Stimulated activated CD8-positive, alpha-beta memory T cell treated with anti-CD3 and anti-CD28 coated beads, Interleukin-7, amount 100 ng/mL, for 4 hours (primary cell): ENCODE data around the gene FAS.
"Not testable (repeated sequence)": the region's sequence is repeated elsewhere in the genome, so short reads cannot be mapped to it uniquely, and the experiment has no call there.

Experiments used
- DNase-seq, 2 donors: peaks; one replicate each; pipeline ENCODE4 v3.0.0-alpha.2; 2020; ENCODE audit warnings: low read depth in 2 of 2

Gene FAS

DNA sequence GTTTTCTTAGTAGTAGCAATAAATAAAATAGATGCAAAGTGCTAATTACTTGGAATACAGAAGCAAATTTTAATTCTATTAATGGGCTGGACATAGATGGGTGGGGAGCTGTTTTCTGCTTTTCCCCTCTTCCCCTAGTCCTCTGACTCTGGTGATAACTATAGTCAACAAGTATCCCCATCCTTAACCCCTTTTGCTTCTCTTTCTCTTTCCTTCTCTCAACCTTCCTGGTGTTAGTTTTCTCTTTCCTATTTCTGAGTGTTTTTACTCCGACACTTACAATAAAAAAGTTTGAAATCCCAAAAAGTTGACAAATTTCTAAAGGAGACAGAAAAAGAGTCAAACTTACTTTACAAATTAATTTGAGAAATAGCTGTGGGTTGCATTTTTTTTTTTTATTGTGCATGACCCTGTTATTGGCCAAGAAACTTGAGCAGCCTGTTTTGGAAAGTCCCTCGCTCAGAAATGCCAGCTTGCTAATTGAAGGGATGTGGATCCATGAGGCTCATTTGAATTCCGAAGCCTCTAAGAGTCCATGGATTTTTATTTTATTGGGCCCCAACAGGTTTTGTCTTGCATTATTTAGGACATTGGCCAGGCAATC lies 2.4 kb downstream of the FAS start:
- no peak for DNase-seq

GRCh38 chr10:88994019-88994418 lies 3.4 kb downstream of the FAS start:
- no peak for DNase-seq

- DNase-seq = no peak
Observed at GRCh38 chr10:88995156-88995876, 4.7 kb downstream of the FAS start.

DNA sequence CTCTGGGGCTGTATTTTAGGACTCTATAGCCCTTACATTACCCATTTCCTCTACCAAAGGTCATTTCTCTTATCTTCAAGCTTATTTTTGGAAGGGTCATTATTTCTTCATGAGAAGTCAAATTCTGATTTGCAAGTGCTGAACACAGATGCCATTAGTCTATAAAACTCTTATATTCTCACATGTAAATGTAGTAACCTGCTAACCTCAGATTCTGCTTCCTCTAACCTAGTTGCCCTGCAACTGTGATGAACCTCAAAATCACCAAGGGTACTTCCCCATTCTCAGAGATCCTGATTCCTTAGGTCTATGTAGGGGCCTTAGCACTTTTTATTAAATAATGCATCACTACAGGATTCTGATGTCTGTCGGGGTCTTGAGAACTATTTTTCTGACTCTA lies 6.3 kb downstream of the FAS start:
- no peak for DNase-seq

DNA sequence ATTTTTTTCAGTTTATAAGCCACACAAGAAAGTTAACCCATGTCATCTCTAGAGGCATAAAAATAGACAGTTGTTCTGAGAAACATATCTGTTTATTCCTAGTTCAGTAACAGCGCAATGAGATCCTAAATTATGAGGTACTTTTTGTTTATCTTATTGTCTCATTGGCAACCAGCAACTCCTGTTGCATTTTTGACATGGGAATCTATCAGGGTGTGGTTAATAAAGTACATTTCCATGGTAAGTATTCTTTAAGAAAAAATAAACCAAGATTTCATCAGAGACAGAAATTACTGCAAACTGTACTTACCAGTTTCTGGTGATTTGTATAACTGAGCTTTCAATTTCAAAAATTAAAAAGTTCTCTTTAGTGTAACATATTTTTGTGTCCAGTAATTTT lies 9.0 kb downstream of the FAS start:
- no peak for DNase-seq

DNA sequence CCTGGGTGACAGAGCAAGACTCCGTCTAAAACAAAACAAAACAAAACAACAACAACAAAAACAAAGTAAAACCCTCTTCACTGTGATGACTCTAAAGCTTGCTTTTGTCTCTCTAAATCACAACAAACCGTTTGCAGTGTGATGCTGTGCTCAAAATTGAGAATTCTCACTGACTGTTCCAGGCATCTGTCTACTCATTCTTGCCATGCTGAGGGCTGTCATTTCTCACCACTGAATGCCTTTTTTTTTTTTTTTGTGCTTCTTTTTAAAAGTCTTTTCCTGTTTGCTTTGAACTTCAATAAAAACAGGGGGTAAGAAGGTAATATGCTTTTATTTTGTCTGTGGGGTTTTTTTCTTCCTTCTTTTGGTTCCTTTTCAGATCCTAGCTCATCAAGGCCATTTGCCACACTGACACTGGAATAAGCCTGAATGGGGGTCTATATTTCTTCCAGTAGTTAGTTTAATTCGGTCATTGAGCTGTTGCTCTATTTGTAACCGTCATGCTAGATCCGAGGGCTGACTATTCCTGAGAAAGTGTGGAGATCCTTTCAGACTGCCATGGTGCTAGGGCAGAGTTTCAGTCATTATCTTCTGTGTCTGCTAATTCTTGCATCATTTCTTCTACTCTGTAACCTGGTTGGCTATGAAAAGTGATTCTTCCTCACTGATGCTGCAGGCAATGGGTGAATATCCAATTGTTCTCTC lies 10.6 kb downstream of the FAS start:
- no peak for DNase-seq

- DNase-seq = no peak
Observed at GRCh38 chr10:89001729-89002072, 11.1 kb downstream of the FAS start.

DNA sequence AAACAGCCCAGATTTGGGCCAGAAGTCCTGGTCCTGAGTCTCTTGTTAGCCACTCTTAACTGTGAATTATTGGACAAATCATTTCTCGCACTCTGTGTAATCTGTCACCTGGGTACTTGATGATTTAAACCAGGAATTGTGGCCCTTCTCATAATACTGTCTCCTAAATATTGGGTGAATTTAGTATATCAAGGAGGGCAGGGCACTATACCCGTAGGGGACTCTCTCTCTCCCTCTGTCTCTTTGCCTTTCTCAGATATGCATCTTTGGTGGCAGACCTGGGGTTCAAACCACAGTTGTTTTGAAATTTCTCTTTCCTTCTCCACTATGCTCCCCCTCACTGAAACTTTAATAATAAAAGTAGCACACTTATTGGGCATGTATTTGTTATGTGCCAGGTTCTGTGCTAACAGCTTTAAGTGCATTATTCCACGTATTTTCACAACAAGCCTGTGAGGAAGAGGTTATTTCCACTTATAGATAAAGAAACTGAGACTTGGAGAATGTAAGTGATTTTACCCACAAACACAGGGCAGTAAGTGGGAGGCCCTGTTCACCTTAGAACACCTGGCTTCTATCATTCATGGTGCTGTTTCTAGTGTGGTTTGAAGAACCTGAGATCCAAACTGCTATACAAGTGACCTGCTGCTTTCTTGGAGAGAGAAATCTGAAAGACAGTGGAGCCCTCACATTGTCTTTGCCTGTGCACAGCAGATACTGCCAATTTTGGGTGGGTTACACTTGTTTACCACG lies 11.8 kb downstream of the FAS start:
- DNase-seq = no peak

GRCh38 chr10:89003344-89003743 lies 12.7 kb downstream of the FAS start:
- DNase-seq = no peak

- DNase-seq = no peak
Observed at GRCh38 chr10:89007129-89007893, 16.7 kb downstream of the FAS start.

DNA sequence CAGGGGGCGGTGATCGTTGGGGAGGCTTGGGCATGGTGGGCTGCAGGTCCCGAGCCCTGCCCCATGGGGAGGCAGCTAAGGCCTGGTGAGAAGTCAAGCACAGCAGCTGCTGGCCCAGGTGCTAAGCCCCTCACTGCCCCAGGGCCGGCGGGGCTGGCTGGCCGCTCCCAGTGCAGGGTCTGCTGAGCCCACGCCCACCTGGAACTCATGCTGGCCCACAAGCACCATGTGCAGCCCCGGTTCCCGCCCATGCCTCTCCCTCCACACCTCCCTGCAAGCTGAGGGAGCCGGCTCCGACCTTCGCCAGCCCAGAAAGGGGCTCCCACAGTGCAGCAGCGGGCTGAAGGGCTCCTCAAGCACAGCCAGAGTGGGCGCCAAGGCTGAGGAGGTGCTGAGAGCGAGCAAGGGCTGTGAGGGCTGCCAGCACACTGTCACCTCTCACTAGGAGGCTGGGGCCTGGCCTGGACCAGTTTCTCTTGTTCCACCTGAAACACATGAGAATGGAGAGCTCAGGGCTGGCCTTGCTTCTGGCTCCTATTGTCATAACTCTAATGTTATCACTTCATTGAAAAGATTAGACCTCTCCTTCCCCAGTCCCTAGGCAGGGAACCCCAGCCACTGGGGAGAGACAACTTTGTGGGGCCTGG lies 28.2 kb downstream of the FAS start:
- not testable (repeated sequence) for DNase-seq

- DNase-seq = no peak
Observed at GRCh38 chr10:89019569-89020327, 29.1 kb downstream of the FAS start.

DNA sequence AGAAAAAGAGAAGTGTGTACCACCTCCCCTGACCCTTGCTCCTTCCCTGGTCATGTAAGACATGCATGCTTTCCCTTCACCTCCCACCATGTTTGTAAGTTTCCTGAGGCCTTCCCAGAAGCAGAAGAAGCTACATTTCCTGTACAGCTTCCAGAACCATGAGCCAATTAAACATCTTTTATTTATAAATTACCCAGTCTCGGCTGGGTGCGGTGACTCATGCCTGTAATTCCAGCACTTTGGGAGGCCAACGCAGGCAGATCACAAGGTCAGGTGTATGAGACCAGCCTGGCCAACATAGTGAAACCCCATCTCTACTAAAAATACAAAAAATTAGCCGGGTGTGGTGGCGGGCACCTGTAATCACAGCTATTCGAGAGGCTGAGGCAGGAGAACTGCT lies 30.9 kb downstream of the FAS start:
- not testable (repeated sequence) for DNase-seq

GRCh38 chr10:89022734-89023133 lies 32.1 kb downstream of the FAS start:
- DNase-seq = no peak

DNA sequence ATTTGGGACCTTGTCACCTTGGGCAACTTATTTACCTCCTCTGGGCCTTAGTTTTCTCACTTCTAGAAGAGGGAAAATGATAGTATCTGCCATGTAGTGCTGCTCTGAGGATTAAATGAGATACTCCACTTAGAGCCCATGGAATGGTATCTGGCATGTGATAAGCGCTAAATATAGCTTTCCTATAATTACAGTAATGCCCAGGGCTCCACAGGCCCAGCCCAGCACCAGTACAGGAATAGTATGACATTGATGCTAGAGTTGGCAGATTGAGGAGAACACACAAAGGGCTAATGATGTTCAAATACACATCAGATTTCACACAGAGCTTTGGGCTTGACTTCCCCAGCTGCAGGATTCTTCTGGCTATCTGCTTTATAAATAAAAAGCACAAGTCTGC lies 34.9 kb downstream of the FAS start:
- no peak for DNase-seq

GRCh38 chr10:89029181-89029580 lies 38.6 kb downstream of the FAS start:
- no peak for DNase-seq

DNA sequence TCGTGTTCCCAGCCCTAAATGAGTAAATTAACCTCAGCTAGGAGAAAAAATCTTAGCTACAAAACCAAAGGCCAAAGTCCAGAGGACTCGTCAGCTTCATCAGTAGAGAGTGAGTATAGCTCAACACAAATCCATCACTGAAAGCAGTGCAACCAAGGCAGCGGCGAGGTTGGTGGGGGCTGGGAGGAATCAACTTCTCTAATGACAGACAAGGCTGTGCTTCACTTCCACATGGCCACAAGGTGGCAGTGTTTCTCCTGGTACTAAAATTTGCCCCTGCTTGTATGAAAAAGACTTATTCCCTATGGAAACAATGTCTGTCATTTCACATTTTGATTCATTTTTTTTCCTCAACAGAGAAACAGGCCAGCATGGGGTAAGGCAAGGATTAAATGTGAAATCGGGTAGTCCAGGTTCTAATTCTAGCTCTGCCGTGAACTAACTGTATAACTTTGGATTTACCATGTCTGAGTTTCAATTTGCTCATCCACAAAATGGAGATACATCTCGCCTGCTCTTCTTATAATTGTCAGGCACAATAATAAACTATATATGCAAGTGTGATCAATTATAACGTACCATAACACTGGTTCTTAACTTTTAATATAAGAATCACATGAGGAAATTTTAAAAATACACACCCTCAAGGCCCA lies 39.3 kb downstream of the FAS start:
- peak; percentile 38 to 42 for DNase-seq

DNA sequence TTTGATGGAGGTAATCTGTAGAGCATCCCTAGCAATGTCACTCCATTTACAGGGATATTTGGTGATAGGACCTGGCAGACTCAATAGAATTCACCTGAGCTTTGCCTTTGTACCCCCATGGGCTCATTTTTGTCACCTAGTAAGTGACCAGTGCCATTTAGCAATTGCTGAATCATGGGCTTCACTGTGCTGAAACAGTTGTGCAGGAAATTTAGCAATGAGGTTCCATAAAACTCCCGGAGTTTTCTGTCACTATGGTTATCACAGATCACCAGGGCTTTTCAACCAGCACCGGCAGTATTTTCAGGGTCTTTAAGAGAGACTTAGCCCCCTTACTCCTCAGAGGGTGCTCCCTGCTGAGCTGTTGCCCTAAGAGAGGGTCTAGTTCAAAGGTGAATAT lies 40.2 kb downstream of the FAS start:
- no peak for DNase-seq

- peak; percentile 12 to 42 for DNase-seq
Observed at GRCh38 chr10:89032141-89032891, 41.7 kb downstream of the FAS start.
